Ishikawa (cell line): ENCODE results near the gene CHST14.

Experiments used
- CEBPB ChIP-seq: IDR thresholded peaks from 2 replicates; pipeline ENCODE4 v1.6.1; 2012
- CREB1 ChIP-seq: IDR thresholded peaks from 2 replicates; pipeline ENCODE4 v1.6.1; 2012; ENCODE audit warnings: low read depth
- EGR1 ChIP-seq: IDR thresholded peaks from 2 replicates; pipeline ENCODE4 v1.6.1; 2012
- EP300 ChIP-seq: IDR thresholded peaks from 2 replicates; pipeline ENCODE4 v1.6.1; 2012; ENCODE audit warnings: borderline replicate concordance
- FOXM1 ChIP-seq: IDR thresholded peaks from 2 replicates; pipeline ENCODE4 v1.6.1; 2012; ENCODE audit warnings: low read depth, borderline replicate concordance
- MAX ChIP-seq: IDR thresholded peaks from 2 replicates; pipeline ENCODE4 v1.6.1; 2012
- NFIC ChIP-seq: IDR thresholded peaks from 2 replicates; pipeline ENCODE4 v1.6.1; 2012
- RAD21 ChIP-seq: IDR thresholded peaks from 2 replicates; pipeline ENCODE4 v1.6.1; 2012; ENCODE audit warnings: low read depth
- REST ChIP-seq: IDR thresholded peaks from 2 replicates; pipeline ENCODE4 v1.6.1; 2012; ENCODE audit warnings: low read depth, mild to moderate bottlenecking
- TAF1 ChIP-seq: IDR thresholded peaks from 2 replicates; pipeline ENCODE4 v1.6.1; 2012; ENCODE audit warnings: low read depth, mild to moderate bottlenecking
- TCF12 ChIP-seq: IDR thresholded peaks from 2 replicates; pipeline ENCODE4 v1.6.1; 2012; ENCODE audit warnings: low read depth
- TEAD4 ChIP-seq: IDR thresholded peaks from 2 replicates; pipeline ENCODE4 v1.6.1; 2012
- USF1 ChIP-seq: IDR thresholded peaks from 2 replicates; pipeline ENCODE4 v1.6.1; 2012
- YY1 ChIP-seq: IDR thresholded peaks from 2 replicates; pipeline ENCODE4 v1.6.1; 2012; ENCODE audit warnings: low read depth
- ZBTB7A ChIP-seq: IDR thresholded peaks from 2 replicates; pipeline ENCODE4 v1.6.1; 2012; ENCODE audit warnings: low read depth

Gene CHST14

DNA sequence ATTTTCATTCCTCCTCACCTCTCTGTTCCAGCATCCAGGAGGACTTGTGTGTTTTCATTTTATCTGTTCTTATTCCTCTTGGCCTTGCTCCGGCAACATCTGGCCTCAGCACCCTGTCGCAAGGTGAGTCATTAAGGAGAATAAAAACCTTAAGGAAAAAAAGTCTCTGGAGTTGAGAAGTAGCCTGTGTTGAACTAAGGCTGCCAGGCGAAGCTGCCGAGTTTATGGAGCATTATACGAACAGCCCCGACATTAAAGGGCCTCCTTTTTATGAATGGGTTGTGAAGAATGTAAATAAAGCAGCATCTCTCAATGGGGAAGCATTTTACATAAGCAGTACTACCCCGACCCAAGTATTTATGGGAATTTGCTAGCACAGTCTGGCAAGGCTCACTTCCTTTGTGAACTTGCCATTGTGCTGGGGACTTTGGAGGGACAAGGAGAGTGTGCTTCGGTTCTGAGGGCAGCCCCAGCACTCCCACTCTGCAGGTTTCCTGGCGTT lies 25.3 kb upstream of the CHST14 start:
- TF ChIP-seq USF1, result no peak
- no peak for TF ChIP-seq ZBTB7A
- TF ChIP-seq TEAD4, result no peak
- no peak for TF ChIP-seq NFIC
- no peak for TF ChIP-seq YY1
- TF ChIP-seq EP300, result no peak
- no peak for TF ChIP-seq EGR1
- TF ChIP-seq FOXM1, result no peak
- no peak for TF ChIP-seq REST
- no peak for TF ChIP-seq CEBPB

DNA sequence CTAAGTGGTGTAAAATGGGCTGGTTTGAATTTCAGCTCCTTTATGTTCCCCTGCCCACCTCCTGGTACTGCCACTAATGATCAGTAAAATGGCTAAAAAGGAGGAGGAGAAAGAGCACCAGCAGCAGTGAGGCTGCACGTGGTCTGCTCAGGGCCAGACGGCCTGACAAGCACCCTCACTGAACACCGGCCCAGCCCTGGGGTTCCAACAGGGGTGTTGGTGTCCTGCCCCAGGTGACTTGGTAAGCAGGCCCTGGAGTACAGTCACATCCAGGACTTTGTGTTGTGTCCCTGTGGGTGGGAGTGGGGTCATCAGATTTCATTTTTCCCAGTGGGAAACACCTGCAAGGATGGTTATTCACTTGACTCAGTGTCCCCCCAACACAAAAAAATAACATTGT lies 24.6 kb upstream of the CHST14 start:
- TF ChIP-seq NFIC (no peak), FOXM1 (no peak), TCF12 (no peak)

- no peak for TF ChIP-seq FOXM1
- TF ChIP-seq MAX, result no peak
- TF ChIP-seq YY1, result no peak
- no peak for TF ChIP-seq EP300
- TF ChIP-seq CEBPB, result no peak
- TF ChIP-seq USF1, result no peak
- TF ChIP-seq TEAD4, result no peak
- no peak for TF ChIP-seq EGR1
Observed at GRCh38 chr15:40448354-40448753, 22.4 kb upstream of the CHST14 start.

- TF ChIP-seq CREB1 (no peak), ZBTB7A (no peak), EGR1 (no peak), TEAD4 (no peak), CEBPB (no peak), RAD21 (no peak), TCF12 (no peak), USF1 (no peak), TAF1 (no peak), EP300 (no peak), FOXM1 (no peak), NFIC (no peak), YY1 (no peak), REST (no peak), MAX (no peak)
Observed at GRCh38 chr15:40449275-40449674, 21.5 kb upstream of the CHST14 start.

DNA sequence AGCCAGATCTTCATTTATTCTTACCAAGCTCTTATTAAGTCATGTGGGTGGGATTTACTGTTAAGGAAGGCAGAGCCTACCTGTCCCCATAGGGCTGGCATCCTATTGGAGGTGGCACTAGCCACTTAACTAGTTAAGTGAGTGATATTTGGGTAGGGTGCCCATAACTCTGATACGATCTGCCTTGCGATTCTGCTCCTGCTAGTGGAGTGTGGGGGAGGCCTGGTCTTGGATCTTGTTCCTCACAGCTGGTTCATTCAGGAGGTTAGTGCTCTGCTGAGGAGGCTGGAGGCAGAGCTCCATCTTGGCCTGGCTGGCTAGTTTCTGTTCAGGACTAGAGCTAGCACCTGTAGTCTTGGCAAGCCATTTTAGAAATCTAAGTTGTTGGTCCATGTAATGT lies 20.7 kb upstream of the CHST14 start:
- no peak for TF ChIP-seq EGR1
- TF ChIP-seq RAD21, result no peak
- TF ChIP-seq TCF12, result no peak
- no peak for TF ChIP-seq YY1
- TF ChIP-seq TEAD4, result no peak
- no peak for TF ChIP-seq USF1
- TF ChIP-seq MAX, result no peak
- no peak for TF ChIP-seq CREB1
- TF ChIP-seq EP300, result no peak
- TF ChIP-seq FOXM1, result no peak
